NCI-H1105 treated with DMSO at 0.1 percent for 48 hours (cell line): Measurements from ENCODE around the gene USP16.

ENCODE experiments used
- DNase-seq: peaks from one replicate; lab custom pipeline; 2025; lab: John Stamatoyannopoulos, UW

USP16 gene

GRCh38 chr21:29033871-29034270, 9.4 kb downstream of the USP16 start:
- no peak for DNase-seq

- no peak for DNase-seq
These were observed 10.2 kb downstream of the USP16 start for GRCh38 chr21:29034678-29035077.

- no peak for DNase-seq
These were observed 27.8 kb downstream of the USP16 start for GRCh38 chr21:29052224-29052623.

- DNase-seq: no peak
These were observed 28.6 kb downstream of the USP16 start for GRCh38 chr21:29053011-29053553.

- no peak for DNase-seq
These were observed 29.2 kb downstream of the USP16 start for GRCh38 chr21:29053656-29054055.

GRCh38 chr21:29055080-29055479, 30.6 kb downstream of the USP16 start:
- no peak for DNase-seq

GRCh38 chr21:29056005-29056404, 31.5 kb downstream of the USP16 start:
- peak; percentile 17 for DNase-seq

GRCh38 chr21:29056538-29057050, 32.1 kb downstream of the USP16 start:
- DNase-seq: no peak

GRCh38 chr21:29064850-29065481, 40.5 kb downstream of the USP16 start:
- no peak for DNase-seq

GRCh38 chr21:29072873-29073221, 48.4 kb downstream of the USP16 start:
- DNase-seq: peak; percentile 16

- peak; percentile 98 for DNase-seq
These were observed 48.9 kb downstream of the USP16 start, which contains the start of gene CCT8 for GRCh38 chr21:29073222-29074006. Gene CCT8, minus strand, starts transcription at chr21:29073648. Its CDS starts 58 bp downstream, at chr21:29073590.

GRCh38 chr21:29074007-29074376, 49.5 kb downstream of the USP16 start:
- DNase-seq: no peak

- DNase-seq: no peak
These were observed 50.3 kb downstream of the USP16 start for GRCh38 chr21:29074783-29075182.

GRCh38 chr21:29075706-29076466, 51.4 kb downstream of the USP16 start:
- no peak for DNase-seq

- DNase-seq: peak; percentile 62
These were observed 52.5 kb downstream of the USP16 start for GRCh38 chr21:29076731-29077640.

- DNase-seq: peak; percentile 56
These were observed 53.2 kb downstream of the USP16 start for GRCh38 chr21:29077651-29078090.

- DNase-seq: no peak
These were observed 54.6 kb downstream of the USP16 start for GRCh38 chr21:29078869-29079767.

GRCh38 chr21:29080454-29080941, 56.0 kb downstream of the USP16 start:
- DNase-seq: no peak

GRCh38 chr21:29082046-29082815, 57.8 kb downstream of the USP16 start:
- no peak for DNase-seq
